ENCODE data around the gene INSIG1.

The INSIG1 gene

GRCh38 chr7:155327590-155328320, 30.1 kb downstream of the INSIG1 start:
- DNase-seq (ENCODE audit: low spot score): no peak

GRCh38 chr7:155329225-155329624, 31.5 kb downstream of the INSIG1 start:
- no peak for DNase-seq (ENCODE audit: low spot score)

GRCh38 chr7:155331396-155331795, 33.7 kb downstream of the INSIG1 start:
- DNase-seq (ENCODE audit: low spot score): no peak

DNA sequence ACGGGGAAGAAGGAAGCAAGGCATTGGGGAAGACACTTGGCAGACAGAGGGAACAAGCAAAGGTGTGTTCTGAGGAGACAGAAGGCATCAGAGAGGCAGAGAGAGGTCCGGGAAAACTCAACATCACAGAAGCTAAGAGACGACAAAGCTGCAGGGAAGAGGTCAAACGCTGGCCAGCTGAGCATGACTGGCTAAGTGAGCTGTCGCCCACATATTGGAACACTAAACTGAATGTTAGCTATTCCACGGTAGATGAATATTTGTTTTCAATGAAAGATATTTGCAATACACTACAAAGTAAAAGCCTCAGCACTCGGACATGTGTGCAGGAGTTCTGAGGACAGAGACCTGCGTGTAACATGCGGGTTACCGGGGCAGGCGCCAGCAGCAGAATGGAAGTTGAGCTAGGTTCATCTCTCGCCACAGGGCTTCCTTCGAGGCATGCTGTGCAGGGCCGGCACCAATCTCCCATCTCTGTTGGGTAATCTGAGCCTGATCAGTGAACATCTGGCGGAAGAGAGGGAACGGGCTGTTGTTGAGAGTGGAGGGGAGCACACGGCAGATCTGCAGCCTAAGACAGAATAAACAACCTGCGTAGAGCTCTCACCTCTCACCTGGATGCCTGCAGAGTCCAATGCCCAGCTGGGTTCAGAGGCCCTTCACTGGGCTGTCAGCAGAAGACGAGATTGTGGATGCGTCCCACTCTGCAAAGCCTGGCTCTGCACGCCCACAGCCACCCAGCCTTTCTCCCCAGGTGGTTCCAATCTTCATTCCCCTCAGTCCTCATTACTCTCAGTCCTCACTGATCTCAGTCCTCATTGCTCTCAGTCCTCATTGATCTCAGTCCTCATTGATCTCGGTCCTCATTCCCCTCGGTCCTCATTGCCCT, 35.9 kb downstream of the INSIG1 start:
- DNase-seq (ENCODE audit: low spot score): no peak

DNA sequence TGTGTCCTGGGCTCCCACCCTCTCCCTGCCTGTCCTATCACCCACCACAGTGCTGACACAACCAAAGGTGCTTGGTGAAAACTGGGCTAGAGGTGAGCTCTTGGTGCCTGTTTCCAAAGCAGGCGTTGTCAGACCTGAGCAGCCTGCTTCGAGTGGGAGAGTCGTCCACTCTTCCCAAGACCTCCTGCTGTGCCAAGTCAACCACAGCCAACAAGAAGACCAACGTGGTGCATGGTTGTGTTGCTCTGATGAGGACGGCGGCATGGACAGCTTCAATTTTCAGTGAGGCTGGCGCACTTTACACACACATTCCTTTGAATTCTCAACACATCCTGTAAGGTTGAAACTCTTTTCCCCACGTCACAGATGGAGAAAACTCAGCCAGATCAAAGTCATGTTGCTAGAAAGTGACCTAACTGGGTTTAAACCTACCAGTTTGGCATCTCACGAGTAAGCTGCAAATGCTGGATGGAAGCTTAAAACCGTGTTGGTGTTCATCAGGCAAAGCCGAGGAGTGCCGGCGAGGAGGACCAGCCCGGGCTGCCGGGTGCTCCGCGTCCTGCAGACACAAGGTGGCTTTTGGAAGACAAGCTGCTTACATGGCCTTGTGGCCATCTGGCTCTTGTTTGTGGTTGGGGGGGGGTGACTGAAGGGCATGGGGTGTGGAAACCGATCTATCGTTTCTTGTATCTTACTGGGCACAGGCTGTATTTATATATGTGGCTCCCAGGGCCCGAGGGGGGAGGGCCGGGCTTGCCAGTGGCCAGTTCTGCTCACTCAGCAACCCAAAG, 39.3 kb downstream of the INSIG1 start:
- DNase-seq (ENCODE audit: low spot score): no peak

DNA sequence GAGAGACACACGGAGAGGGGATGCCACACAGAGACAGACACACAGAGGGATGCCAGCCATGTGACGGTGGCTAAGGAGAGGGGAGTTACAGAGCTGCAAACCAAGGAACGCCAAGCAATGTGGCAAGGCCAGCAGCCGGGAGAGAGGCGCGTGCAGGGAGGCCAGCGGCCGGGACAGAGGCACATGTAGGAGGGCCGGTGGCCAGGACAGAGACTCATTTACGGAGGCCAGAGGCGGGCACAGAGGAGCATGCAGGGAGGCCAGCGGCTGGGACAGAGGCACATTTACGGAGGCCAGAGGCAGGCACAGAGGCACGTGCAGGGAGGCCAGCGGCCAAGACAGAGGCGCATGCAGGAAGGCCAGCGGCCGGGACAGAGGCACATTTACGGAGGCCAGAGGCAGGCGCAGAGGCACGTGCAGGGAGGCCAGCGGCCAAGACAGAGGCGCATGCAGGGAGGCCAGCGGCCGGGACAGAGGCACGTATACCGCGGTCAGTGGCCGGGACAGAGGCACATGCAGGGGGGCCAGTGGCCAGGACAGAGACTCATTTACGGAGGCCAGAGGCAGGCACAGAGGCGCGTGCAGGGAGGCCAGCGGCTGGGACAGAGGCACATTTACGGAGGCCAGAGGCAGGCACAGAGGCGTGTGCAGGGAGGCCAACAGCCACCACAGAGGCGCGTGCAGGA, 40.4 kb downstream of the INSIG1 start:
- no peak for DNase-seq (ENCODE audit: low spot score)

DNA sequence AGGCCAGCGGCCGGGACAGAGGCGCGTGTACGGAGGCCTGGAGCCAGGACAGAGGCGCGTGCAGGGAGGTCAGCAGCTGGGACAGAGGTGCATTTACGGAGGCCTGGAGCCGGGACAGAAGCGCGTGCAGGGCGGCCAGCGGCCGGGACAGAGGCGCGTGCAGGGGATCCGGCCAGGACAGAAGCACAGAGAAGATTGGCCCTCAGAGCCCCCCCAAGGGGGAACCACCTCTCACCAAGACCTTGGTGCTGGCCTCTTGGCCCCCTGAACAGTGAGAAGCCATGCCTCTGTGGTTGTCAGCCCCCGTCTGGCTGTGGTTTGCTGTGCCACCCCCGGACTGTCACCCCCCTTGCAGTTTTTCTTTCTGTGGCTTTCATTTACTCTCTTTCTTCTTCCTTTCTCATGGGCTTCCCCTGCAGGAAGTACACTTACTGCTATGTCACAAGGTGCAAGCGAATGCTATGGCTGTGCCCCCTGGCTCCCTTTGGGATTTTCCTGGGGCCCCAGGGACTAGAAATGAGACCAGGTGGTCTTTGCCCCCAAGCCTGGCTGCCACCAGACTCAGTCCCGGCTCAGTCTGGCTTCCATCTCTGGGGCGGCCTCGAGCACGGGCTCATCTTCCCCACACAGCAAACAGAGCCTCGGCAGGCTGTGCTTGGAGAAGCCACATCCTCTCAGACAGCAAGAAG, 41.1 kb downstream of the INSIG1 start:
- no peak for DNase-seq (ENCODE audit: low spot score)

DNA sequence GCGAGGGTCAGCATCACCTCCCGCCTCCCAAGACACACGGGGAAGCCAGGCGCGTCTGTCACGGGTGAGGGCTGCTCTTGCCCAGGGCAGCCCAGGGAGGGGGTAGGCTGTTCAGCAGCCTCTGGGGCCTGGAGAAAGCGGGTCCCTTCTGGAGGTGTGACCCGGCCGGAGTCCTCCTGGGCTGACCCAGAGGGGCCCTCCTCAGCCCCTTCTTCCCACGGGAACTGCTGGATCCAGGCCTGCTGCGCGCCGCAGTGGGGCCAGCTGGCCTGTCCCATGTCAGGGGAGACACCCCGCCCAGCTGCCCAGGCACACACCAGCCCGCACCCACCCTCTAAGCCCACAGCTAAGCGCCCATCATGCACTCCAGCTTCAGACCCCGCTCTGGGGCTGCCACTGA, 41.8 kb downstream of the INSIG1 start:
- DNase-seq (ENCODE audit: low spot score): no peak

DNA sequence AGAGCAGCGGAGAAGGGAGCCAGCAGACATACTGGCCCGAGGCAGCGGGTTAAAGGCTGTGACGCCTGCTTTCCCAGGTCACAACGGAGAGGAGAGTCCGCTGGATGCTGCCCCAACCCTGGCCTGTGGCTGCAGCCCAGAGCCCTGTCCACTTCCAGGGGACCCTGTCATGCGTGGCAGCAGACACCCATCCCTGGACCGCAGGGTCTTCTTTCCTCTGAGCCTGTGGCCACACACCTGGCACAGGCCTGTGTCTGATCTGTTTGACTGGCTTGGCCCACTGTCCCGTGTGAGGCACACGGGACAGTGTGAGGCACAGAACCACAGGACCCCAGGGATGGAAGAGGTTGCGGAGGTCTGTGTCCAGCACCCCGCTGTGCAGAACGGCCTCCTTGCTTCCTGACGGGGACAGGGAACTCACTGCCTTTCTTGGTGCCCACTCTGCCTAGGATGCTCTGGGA, 42.4 kb downstream of the INSIG1 start:
- no peak for DNase-seq (ENCODE audit: low spot score)

DNA sequence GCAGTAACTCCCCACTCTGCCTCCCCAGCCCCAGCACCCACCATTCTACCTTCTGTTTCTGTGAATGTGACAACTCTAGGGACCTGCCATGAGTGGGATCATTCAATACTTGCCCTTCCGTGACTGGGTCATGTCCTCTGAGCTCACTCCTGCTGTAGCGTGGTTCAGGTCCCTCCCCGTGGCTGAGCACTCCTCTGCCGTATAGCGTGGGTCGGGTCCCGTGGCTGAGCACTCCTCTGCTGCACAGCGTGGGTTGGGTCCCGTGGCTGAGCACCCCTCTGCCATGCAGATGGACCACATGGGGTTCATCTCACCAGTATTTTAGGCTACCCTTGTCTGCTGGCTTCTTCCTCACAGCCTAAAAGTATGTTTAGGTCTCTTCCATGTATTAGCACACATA, 43.0 kb downstream of the INSIG1 start:
- DNase-seq (ENCODE audit: low spot score): no peak

GRCh38 chr7:155341463-155341983, 43.8 kb downstream of the INSIG1 start:
- no peak for DNase-seq (ENCODE audit: low spot score)

DNA sequence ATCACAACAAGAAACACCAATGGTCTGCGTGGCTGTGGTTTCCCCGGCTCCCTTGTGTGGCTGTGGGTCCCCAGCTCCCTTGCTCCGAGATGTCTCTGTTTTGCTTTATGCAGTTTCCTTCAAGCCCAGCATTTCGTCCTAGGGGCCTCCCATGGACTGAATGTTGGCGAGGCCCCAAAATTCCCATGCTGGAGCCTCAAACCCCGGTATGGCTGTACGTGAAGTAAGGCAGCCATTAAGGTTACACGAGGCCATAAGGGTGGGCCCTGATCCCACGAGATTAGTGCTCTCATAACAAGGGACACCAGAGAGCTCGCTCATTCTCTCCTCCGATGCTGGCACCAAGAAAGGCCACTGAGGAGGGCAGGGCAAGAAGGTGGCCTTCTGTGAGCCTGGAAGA, 44.6 kb downstream of the INSIG1 start:
- DNase-seq (ENCODE audit: low spot score): no peak

DNA sequence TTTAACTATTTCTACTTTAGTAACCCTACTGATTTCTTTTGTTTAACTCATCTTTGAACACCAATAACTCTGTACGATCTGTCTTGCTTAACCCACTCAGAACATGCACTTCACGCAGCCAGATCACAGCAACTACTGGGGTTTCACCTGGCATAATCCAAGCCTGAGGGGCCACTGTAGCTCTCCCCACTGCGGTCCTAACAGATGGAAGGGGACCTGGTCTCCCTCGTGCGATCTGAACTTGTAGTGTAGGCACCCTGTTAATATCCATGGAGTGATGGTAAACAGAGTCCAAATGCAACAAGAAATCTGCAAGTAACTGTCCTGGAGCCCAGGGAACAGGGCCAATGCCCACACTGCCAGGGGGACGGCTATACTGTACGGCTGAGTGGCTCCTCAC, 45.5 kb downstream of the INSIG1 start:
- no peak for DNase-seq (ENCODE audit: low spot score)

DNA sequence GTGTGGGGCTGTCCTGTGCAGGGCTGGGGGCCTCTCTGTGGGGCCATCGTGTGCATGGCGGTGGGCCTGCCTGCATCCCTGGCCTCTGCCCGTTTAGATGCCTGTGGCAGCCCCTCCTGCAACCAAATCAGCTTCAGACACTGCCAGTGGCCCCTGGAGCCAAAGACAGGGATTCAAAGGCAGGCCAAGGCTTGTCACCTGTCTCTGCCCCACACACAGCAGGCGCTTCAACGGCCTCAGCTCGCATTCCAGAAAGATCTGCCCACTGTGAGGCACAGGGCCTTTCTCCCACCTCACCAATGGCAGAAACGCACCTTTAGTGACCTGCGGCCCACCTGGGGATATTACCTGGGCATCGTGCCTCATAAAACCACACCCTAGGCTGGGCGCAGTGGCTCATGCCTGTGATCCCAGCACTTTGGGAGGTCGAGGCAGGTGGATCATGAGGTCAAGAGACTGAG, 46.0 kb downstream of the INSIG1 start:
- no peak for DNase-seq (ENCODE audit: low spot score)

DNA sequence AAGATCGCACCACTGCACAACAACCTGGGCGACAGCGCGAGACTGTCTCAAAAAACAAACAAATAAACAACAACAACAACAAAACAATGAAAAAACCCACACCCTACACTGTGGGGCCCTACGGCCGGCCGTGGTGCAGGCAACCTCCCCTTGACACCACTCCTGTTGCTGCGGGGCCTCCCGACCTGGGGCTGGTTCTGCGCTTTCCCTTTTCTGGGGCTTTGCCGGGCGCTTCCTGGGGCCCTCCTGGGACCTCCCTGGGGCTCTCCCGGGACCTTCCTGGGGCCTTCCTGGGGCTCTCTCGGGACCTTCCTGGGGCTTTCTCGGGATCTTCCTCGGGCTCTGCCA, 46.6 kb downstream of the INSIG1 start:
- peak; percentile 32 for DNase-seq (ENCODE audit: low spot score)

DNA sequence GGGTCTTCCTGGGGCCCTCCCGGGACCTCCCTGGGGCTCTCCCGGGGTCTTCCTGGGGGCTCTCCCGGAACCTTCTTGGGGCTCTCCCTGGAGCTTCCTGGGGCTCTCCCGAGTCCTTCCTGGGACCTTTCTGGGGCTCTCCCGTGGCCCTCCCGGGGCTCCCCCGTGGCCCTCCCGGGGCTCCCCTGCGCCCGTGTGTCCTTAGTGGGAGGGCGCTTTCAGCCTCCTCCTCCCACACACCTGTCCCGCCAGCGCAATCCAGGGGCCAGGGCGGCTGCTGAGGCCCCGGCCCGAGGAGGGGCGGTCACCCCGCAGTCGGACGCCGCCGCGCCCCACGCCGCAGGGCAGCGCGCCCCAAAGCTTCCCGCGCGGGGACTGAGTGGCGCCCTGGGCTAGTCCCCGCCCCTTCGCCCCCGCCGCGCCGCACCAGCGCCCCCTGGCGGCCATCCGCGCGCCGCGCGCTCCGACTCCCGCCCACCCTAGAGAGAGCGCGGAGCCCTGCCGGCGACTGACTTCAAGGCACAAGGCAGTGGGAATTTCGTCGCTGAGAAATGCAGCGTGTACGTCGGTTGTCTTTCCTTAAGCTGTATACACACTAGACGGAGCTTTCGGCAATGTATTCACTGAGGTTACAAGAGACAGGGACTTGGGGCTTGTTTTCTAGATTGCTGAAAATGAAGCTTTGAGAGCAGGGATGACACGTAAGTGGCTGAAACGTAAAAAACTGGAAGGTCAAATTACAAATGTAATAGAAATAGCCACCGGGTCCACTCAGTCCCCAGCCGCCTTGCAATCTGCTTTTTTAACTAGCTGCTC, 47.1 kb downstream of the INSIG1 start:
- DNase-seq (ENCODE audit: low spot score): peak; percentile 86

DNA sequence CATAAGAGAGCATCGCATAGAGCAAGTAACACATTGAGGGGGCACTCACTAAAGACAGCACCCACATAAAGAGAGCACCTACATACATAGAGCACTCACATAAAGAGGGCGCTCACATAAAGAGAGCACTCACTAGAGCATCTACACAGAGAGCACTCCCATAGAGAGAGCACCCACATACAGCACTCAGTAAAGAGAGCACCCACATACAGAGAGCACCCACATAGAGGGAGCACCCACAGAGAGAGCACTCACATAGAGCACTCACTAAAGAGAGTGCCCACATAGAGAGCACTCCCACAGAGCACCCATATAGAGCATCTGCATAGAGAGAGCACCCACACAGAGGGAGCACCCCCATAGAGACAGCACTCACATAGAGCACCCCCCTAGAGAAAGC, 47.8 kb downstream of the INSIG1 start:
- no peak for DNase-seq (ENCODE audit: low spot score)

- DNase-seq (ENCODE audit: low spot score): no peak
Measured at GRCh38 chr7:155346285-155346684, 48.6 kb downstream of the INSIG1 start.

DNA sequence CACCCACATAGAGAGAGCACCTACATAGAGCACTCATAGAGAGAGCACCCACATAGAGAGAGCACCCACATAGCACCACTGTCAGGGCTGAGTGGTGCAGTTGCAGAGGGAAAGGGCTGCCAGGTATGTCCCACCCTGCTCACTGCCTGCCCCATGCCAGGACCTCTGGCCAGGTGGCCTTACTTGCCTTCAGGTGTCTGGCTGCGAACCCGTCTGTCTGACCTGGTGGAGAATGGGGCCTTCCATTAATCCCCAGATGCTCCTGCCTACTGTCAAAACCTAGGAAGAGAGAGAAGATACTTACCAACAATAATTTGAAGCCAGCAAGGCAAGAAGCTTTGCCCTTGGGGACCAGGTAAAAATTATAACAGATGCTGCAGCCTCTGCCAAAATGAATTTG, 51.1 kb downstream of the INSIG1 start:
- no peak for DNase-seq (ENCODE audit: low spot score)
